ENCODE results near the gene CCND1. TPM values are rescaled to one million over a fixed set of nuclear protein-coding genes. Genes with fewer than 3 reads are reported as not detected.
"Not testable (repeated sequence)": the region's sequence is repeated elsewhere in the genome, so short reads cannot be mapped to it uniquely, and the experiment has no call there.

The CCND1 gene
- total and polyA plus RNA-seq, 8 donors: 24.6 to 126 (median 89.0) TPM

- WGBS, 2 donors: 69 to 76% methylated on average over 11 of the region's 11 CpGs
Observed at GRCh38 chr11:69684651-69685050, 43.7 kb downstream of the CCND1 start.

GRCh38 chr11:69685348-69685747, 44.4 kb downstream of the CCND1 start:
- WGBS, 2 donors: 38 to 48% methylated on average over 8 of the region's 8 CpGs
- peaks cover 0 to 2% (median 0%) of the 10 kb centered on the region in 3 donors for H3K4me1 ChIP-seq
- ATAC-seq (no peak), FAIRE-seq (no peak), DNase-seq (no peak)
- H3K27me3 ChIP-seq: no peaks in the 10 kb centered on the region
- H3K4me3 ChIP-seq: no peak overlapping the region
- no peak overlapping the region for H3K27ac ChIP-seq
- H3K36me3 ChIP-seq: no peaks in the 10 kb centered on the region
- intact Hi-C loops (cut with DNase I): loop anchor here in 1 of 3 donors (10.0 kb wide), 1 partner anchor 509 kb away; no protein-coding TSS in a partner anchor
- H3K9me3 ChIP-seq: no peaks in the 10 kb centered on the region
- TF ChIP-seq, protein P1, sequence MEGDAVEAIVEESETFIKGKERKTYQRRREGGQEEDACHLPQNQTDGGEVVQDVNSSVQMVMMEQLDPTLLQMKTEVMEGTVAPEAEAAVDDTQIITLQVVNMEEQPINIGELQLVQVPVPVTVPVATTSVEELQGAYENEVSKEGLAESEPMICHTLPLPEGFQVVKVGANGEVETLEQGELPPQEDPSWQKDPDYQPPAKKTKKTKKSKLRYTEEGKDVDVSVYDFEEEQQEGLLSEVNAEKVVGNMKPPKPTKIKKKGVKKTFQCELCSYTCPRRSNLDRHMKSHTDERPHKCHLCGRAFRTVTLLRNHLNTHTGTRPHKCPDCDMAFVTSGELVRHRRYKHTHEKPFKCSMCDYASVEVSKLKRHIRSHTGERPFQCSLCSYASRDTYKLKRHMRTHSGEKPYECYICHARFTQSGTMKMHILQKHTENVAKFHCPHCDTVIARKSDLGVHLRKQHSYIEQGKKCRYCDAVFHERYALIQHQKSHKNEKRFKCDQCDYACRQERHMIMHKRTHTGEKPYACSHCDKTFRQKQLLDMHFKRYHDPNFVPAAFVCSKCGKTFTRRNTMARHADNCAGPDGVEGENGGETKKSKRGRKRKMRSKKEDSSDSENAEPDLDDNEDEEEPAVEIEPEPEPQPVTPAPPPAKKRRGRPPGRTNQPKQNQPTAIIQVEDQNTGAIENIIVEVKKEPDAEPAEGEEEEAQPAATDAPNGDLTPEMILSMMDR (IDR thresholded peaks at IDR 0.05): no peak

More at GRCh38 chr11:69684651-69685050, 43.7 kb downstream of the CCND1 start:
- intact Hi-C loops (cut with DNase I): loop anchor here in 2 of 3 donors (5.0 to 10.0 kb wide), 2 partner anchors 198 to 510 kb away; no protein-coding TSS in a partner anchor
- FAIRE-seq: no peak
- peak in 1 of 6 donors; percentile 50 for DNase-seq
- no peak overlapping the region for H3K27ac ChIP-seq
- TF ChIP-seq, protein P1 (IDR thresholded peaks at IDR 0.05): no peak
- peaks cover 0 to 2% (median 0%) of the 10 kb centered on the region in 3 donors for H3K4me1 ChIP-seq
- no peaks in the 10 kb centered on the region for H3K36me3 ChIP-seq
- H3K4me3 ChIP-seq: no peak overlapping the region
- no peaks in the 10 kb centered on the region for H3K27me3 ChIP-seq
- no peak for ATAC-seq
- no peaks in the 10 kb centered on the region for H3K9me3 ChIP-seq

DNA sequence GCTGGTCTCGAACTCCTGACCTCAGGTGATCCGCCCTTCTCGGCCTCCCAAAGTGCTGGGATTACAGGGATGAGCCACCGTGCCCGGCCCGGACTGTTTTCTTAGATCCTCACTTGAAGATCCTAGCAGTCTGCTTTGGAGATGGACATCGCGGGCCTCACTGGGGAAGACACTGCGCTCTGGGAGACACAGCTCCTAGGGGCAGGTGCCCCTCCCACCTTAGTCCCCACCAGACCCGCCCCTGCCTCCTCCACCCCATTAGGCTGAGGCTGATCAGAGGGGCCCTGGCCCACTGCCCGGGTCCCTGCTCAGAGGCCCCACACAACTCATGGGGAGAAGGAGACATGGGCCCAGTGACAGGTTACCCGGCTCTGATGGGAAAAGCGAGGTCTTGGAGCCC, 45.5 kb downstream of the CCND1 start:
- intact Hi-C loops (cut with DNase I): loop anchor here in 1 of 3 donors (10.0 kb wide), 1 partner anchor 508 kb away; no protein-coding TSS in a partner anchor
- no peaks in the 10 kb centered on the region for H3K9me3 ChIP-seq
- no peaks in the 10 kb centered on the region for H3K36me3 ChIP-seq
- FAIRE-seq (no peak), DNase-seq (no peak), ATAC-seq (no peak)
- TF ChIP-seq, protein P1 (IDR thresholded peaks at IDR 0.05): no peak
- H3K27ac ChIP-seq: no peak overlapping the region
- 58 to 73% methylated on average over 12 to 13 of the region's 13 CpGs for WGBS, 2 donors
- H3K27me3 ChIP-seq: no peaks in the 10 kb centered on the region
- H3K4me3 ChIP-seq: no peak overlapping the region
- H3K4me1 ChIP-seq: peaks cover 0 to 2% (median 0%) of the 10 kb centered on the region in 3 donors

GRCh38 chr11:69686856-69687255, 45.9 kb downstream of the CCND1 start:
- H3K9me3 ChIP-seq: no peaks in the 10 kb centered on the region
- FAIRE-seq (no peak), DNase-seq (no peak), ATAC-seq (no peak)
- no peak overlapping the region for H3K4me3 ChIP-seq
- intact Hi-C loops (cut with DNase I): loop anchor here in 1 of 3 donors (10.0 kb wide), 1 partner anchor 508 kb away; no protein-coding TSS in a partner anchor
- H3K36me3 ChIP-seq: no peaks in the 10 kb centered on the region
- H3K4me1 ChIP-seq: peaks cover 0 to 2% (median 0%) of the 10 kb centered on the region in 3 donors
- no peaks in the 10 kb centered on the region for H3K27me3 ChIP-seq
- WGBS, 2 donors: 77 to 85% methylated on average over 8 of the region's 8 CpGs
- TF ChIP-seq, protein P1 (IDR thresholded peaks at IDR 0.05): no peak
- H3K27ac ChIP-seq: no peak overlapping the region

DNA sequence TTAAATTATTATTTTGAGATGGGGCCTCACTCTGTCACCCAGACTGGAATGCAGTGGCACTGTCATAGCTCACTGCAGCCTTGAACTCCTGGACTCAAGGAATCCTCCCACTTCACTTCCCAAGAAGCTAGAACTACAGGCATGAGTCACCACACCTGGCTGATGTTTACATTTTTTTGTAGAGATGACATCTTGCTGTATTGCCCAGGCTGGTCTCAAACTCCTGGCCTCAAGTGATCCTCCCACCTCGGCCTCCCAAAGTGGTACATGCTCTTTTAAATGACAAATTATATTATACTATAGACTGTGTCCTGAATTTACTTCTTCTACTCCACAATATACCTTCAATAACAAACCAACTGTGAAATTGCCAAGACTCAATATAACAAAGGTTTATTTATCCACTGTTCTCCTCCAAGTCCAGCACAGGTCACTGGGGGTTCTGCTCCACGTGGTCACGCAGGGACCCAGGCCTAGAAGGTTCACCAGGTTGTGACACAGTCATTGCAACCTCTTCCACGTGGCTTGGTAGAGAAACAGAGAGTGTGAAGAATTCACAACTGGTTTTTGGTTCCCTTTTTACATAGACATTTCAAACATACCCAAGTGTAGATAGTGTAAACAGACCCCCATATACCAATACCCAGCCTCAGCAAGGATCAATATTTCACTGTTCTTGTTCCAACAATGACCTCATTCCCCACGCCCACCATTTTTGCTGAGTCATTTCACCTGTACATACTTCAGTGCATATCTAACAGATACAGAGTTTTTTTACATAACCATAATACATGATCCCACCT, 47.2 kb downstream of the CCND1 start:
- not testable (repeated sequence) for H3K27me3 ChIP-seq, H3K27ac ChIP-seq, H3K9me3 ChIP-seq, H3K4me1 ChIP-seq, H3K36me3 ChIP-seq, H3K4me3 ChIP-seq, FAIRE-seq
- intact Hi-C loops (cut with DNase I): loop anchor here in 1 of 3 donors (10.0 kb wide), 1 partner anchor 507 kb away; no protein-coding TSS in a partner anchor
- 52 to 55% methylated on average over 5 of the region's 5 CpGs for WGBS, 2 donors
- peak; percentile 41 to 74 (median 56) for ATAC-seq
- DNase-seq: peak in 1 of 6 donors; percentile 59
